ENCODE results near the gene ZMYND15. TPM values are rescaled to one million over a fixed set of nuclear protein-coding genes. Genes with fewer than 3 reads are reported as not detected.
A peak's percentile ranks its signal among the peaks of the same experiment; 100 is the strongest.
"Not testable (repeated sequence)": the region's sequence is repeated elsewhere in the genome, so short reads cannot be mapped to it uniquely, and the experiment has no call there.

ZMYND15 gene
- total RNA-seq, 5 donors from 2014 or later (not counting 1 experiment from before 2014, with no cell fraction given) = 0.29 to 1.4 (median 0.44) TPM

DNA sequence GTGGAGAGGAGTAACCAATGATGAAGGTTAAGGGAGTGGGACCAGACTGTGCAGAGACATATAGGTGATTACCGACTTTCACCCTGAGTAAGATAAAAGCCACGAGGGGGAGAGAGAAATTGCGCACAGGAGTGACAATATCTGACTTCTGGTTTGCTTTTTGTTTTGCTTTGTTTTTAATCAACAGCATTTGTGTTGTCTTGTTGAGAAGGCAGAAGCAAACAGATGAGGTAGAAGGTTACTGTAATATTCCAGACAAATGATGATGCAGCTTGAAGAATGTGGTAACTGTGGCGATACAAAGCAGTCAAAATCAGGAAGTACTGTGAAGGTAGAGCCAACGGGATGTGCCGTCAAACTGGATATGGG lies 43.2 kb upstream of the ZMYND15 start:
- H3K27ac Mint-ChIP-seq = peak overlapping the region; percentile 93 to 94
- peaks cover 12% of the 10 kb centered on the region for H3K36me3 Mint-ChIP-seq
- POLR2A ChIA-PET = no interaction called here
- Histone ChIP-seq H3K4me3 (ENCODE audit: control insufficient read depth in 1 of 2, extremely low read depth in 1 of 2, low read length in 1 of 2) (peak overlapping the region in 1 of 2 donors; percentile 28), H3K36me3 (ENCODE audit: control insufficient read depth in 2 of 2, extremely low read depth in 1 of 2, insufficient read depth in 1 of 2, low read length in 1 of 2) (peaks cover 0 to 15% of the 10 kb centered on the region in 2 donors), H3K27me3 (replicated peaks in 1 of 2; ENCODE audit: control insufficient read depth in 2 of 2, extremely low read depth in 1 of 2, insufficient read depth in 2 of 2, low read length in 1 of 2) (no peaks in the 10 kb centered on the region), H3K27ac (ENCODE audit: low read length) (peak overlapping the region; percentile 90), H3K9me3 (no peaks in the 10 kb centered on the region), H3K4me1 (ENCODE audit: control insufficient read depth in 1 of 2, extremely low read depth in 1 of 2, insufficient read depth in 2 of 2, low read length in 2 of 2) (peaks cover 0 to 20% of the 10 kb centered on the region in 2 experiments)
- 20% methylated on average over 6 of the region's 6 CpGs for WGBS (ENCODE audit: insufficient coverage)
- H3K27me3 Mint-ChIP-seq = no peaks in the 10 kb centered on the region
- DNase-seq = peak in 3 of 35 experiments; percentile 27 to 70 (median 31)
- peaks cover 41 to 44% (median 43%) of the 10 kb centered on the region in 3 donors for H3K4me1 Mint-ChIP-seq
- H3K9me3 Mint-ChIP-seq = no peaks in the 10 kb centered on the region
- CTCF ChIA-PET = no interaction called here
- peak overlapping the region; percentile 33 to 67 (median 62) for H3K4me3 Mint-ChIP-seq
- ATAC-seq (replicated peaks in 1 of 4) = peak; percentile 57 to 88 (median 70)

GRCh38 chr17:4699401-4700056 lies 40.1 kb upstream of the ZMYND15 start:
- POLR2A ChIA-PET; H3K27ac ChIP-seq (ENCODE audit: low read length); H3K27ac Mint-ChIP-seq; H3K9me3 ChIP-seq; H3K27me3 Mint-ChIP-seq; H3K36me3 Mint-ChIP-seq; CTCF ChIA-PET; DNase-seq; H3K27me3 ChIP-seq (replicated peaks in 1 of 2; ENCODE audit: control insufficient read depth in 2 of 2, extremely low read depth in 1 of 2, insufficient read depth in 2 of 2, low read length in 1 of 2); H3K9me3 Mint-ChIP-seq; H3K4me3 Mint-ChIP-seq; H3K4me3 ChIP-seq (ENCODE audit: control insufficient read depth in 1 of 2, extremely low read depth in 1 of 2, low read length in 1 of 2); ATAC-seq (replicated peaks in 1 of 4); H3K36me3 ChIP-seq (ENCODE audit: control insufficient read depth in 2 of 2, extremely low read depth in 1 of 2, insufficient read depth in 1 of 2, low read length in 1 of 2): not testable (repeated sequence)
- H3K4me1 Mint-ChIP-seq = peaks cover 48 to 56% (median 52%) of the 10 kb centered on the region in 3 donors
- H3K4me1 ChIP-seq (ENCODE audit: control insufficient read depth in 1 of 2, extremely low read depth in 1 of 2, insufficient read depth in 2 of 2, low read length in 2 of 2) = peaks cover 10 to 43% of the 10 kb centered on the region in 2 experiments
- 96% methylated on average over 5 of the region's 13 CpGs for WGBS (ENCODE audit: insufficient coverage)

GRCh38 chr17:4701116-4701515 lies 38.5 kb upstream of the ZMYND15 start:
- no peaks in the 10 kb centered on the region for H3K27me3 Mint-ChIP-seq
- no peaks in the 10 kb centered on the region for H3K27me3 ChIP-seq (replicated peaks in 1 of 2; ENCODE audit: control insufficient read depth in 2 of 2, extremely low read depth in 1 of 2, insufficient read depth in 2 of 2, low read length in 1 of 2)
- DNase-seq (no peak), ATAC-seq (replicated peaks in 1 of 4) (no peak)
- H3K36me3 Mint-ChIP-seq = peaks cover 6% of the 10 kb centered on the region
- H3K4me1 Mint-ChIP-seq = peaks cover 54 to 64% (median 56%) of the 10 kb centered on the region in 3 donors
- H3K36me3 ChIP-seq (ENCODE audit: control insufficient read depth in 2 of 2, extremely low read depth in 1 of 2, insufficient read depth in 1 of 2, low read length in 1 of 2) = peaks cover 0 to 3% of the 10 kb centered on the region in 2 donors
- H3K4me3 Mint-ChIP-seq = no peak overlapping the region
- CTCF ChIA-PET = interaction anchor here (0.6 to 1.0 kb wide), 4 partner anchors 12 to 534 kb away, joined by 3 read pairs; partner anchors contain the start of gene MYBBP1A (in 1 of the 2)
- peak overlapping the region; percentile 77 to 81 for H3K27ac Mint-ChIP-seq
- H3K4me1 ChIP-seq (ENCODE audit: control insufficient read depth in 1 of 2, extremely low read depth in 1 of 2, insufficient read depth in 2 of 2, low read length in 2 of 2) = peaks cover 10 to 38% of the 10 kb centered on the region in 2 experiments
- POLR2A ChIA-PET = interaction anchor here (0.7 to 1.0 kb wide), 3 partner anchors 9 to 438 kb away, joined by 3 to 4 read pairs (median 3); no protein-coding TSS in a partner anchor
- H3K27ac ChIP-seq (ENCODE audit: low read length) = no peak overlapping the region
- H3K9me3 ChIP-seq = no peaks in the 10 kb centered on the region
- H3K9me3 Mint-ChIP-seq = no peaks in the 10 kb centered on the region
- WGBS (ENCODE audit: insufficient coverage) = no CpG with 5 or more reads among the region's 1 CpG
- no peak overlapping the region for H3K4me3 ChIP-seq (ENCODE audit: control insufficient read depth in 1 of 2, extremely low read depth in 1 of 2, low read length in 1 of 2)

DNA sequence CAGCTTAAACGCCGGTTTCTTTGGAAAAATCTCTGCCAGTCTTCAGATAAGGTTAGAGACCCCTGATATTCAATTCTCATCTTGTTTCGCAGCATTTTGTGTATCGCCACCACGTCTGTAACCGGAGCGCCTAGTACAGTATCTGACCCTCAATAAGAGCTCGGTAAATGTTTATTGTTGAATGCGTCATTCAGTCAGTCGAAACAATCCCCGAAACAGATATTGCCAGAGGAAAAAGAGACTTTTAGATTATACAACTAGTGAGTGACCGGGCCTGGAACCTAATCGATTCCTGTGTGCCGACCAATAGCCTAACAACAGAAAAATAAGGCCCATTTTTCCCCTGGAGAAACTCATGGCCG lies 36.3 kb upstream of the ZMYND15 start:
- Mint-ChIP-seq H3K4me1 (peaks cover 37 to 52% (median 41%) of the 10 kb centered on the region in 3 donors), H3K27me3 (no peaks in the 10 kb centered on the region), H3K27ac (peak overlapping the region; percentile 90), H3K9me3 (no peaks in the 10 kb centered on the region), H3K36me3 (no peaks in the 10 kb centered on the region), H3K4me3 (peak overlapping the region; percentile 86 to 87 (median 86))
- ATAC-seq (replicated peaks in 1 of 4) = no peak
- Histone ChIP-seq H3K4me3 (ENCODE audit: control insufficient read depth in 1 of 2, extremely low read depth in 1 of 2, low read length in 1 of 2) (peak overlapping the region; percentile 86 to 94), H3K36me3 (ENCODE audit: control insufficient read depth in 2 of 2, extremely low read depth in 1 of 2, insufficient read depth in 1 of 2, low read length in 1 of 2) (no peaks in the 10 kb centered on the region), H3K9me3 (no peaks in the 10 kb centered on the region), H3K27me3 (replicated peaks in 1 of 2; ENCODE audit: control insufficient read depth in 2 of 2, extremely low read depth in 1 of 2, insufficient read depth in 2 of 2, low read length in 1 of 2) (no peaks in the 10 kb centered on the region), H3K27ac (ENCODE audit: low read length) (peak overlapping the region; percentile 85), H3K4me1 (ENCODE audit: control insufficient read depth in 1 of 2, extremely low read depth in 1 of 2, insufficient read depth in 2 of 2, low read length in 2 of 2) (peaks cover 10 to 30% of the 10 kb centered on the region in 2 experiments)
- ChIA-PET CTCF (interaction anchor here in 1 of 2 donors (0.5 kb wide), 1 partner anchor 185 kb away, joined by 5 read pairs; no protein-coding TSS in a partner anchor), POLR2A (interaction anchor here in 1 of 2 donors (0.5 kb wide), 1 partner anchor 782 kb away, joined by 3 read pairs; no protein-coding TSS in a partner anchor)
- WGBS (ENCODE audit: insufficient coverage) = 3% methylated on average over 4 of the region's 15 CpGs
- no peak for DNase-seq

DNA sequence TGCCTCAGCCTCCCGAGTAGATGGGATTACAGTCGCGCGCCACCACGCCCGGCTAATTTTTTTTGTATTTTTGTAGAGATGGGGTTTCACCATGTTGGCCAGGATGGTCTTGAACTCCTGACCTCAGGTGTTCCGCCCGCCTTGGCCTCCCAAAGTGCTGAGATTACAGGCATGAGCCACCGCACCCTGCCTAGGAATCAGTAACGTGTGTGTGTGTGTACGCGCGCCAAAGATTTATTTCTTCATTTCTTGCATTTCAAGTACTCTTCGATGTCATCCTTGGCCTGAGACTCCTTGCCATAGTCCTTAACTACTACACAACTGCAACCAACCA lies 35.1 kb upstream of the ZMYND15 start:
- peak overlapping the region; percentile 85 for H3K27ac ChIP-seq (ENCODE audit: low read length)
- H3K9me3 Mint-ChIP-seq; H3K27me3 Mint-ChIP-seq; POLR2A ChIA-PET; H3K27me3 ChIP-seq (replicated peaks in 1 of 2; ENCODE audit: control insufficient read depth in 2 of 2, extremely low read depth in 1 of 2, insufficient read depth in 2 of 2, low read length in 1 of 2); H3K9me3 ChIP-seq; H3K36me3 Mint-ChIP-seq; DNase-seq; H3K36me3 ChIP-seq (ENCODE audit: control insufficient read depth in 2 of 2, extremely low read depth in 1 of 2, insufficient read depth in 1 of 2, low read length in 1 of 2); CTCF ChIA-PET; ATAC-seq (replicated peaks in 1 of 4): not testable (repeated sequence)
- WGBS (ENCODE audit: insufficient coverage) = 87% methylated on average over 7 of the region's 14 CpGs
- H3K4me3 ChIP-seq (ENCODE audit: control insufficient read depth in 1 of 2, extremely low read depth in 1 of 2, low read length in 1 of 2) = peak overlapping the region; percentile 86 to 94
- peaks cover 10 to 38% of the 10 kb centered on the region in 2 experiments for H3K4me1 ChIP-seq (ENCODE audit: control insufficient read depth in 1 of 2, extremely low read depth in 1 of 2, insufficient read depth in 2 of 2, low read length in 2 of 2)
- Mint-ChIP-seq H3K4me1 (peaks cover 37 to 54% (median 43%) of the 10 kb centered on the region in 3 donors), H3K27ac (peak overlapping the region; percentile 90 to 91), H3K4me3 (peak overlapping the region; percentile 86 to 87 (median 86))

DNA sequence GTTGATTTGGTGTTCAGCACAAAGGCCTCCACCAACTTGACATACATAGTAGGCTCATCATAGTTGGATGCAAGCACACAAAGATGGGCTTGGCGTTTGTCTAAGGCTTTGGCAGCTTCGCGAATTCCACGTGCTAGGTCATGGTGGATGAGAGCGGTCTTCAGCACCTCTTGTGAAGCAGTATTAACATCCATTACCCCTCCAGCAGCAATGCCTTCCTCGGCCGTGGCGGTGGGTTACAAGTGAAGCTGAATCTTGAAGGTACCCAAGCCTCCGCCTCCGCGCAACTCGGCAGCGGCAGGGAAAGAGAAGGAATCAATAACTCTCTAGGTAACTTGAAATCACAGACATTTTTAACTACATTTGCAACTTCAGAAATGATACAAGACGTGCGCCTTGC lies 34.6 kb upstream of the ZMYND15 start:
- H3K9me3 ChIP-seq = no peaks in the 10 kb centered on the region
- no peaks in the 10 kb centered on the region for H3K9me3 Mint-ChIP-seq
- peaks cover 10 to 42% of the 10 kb centered on the region in 2 experiments for H3K4me1 ChIP-seq (ENCODE audit: control insufficient read depth in 1 of 2, extremely low read depth in 1 of 2, insufficient read depth in 2 of 2, low read length in 2 of 2)
- ATAC-seq (replicated peaks in 1 of 4) (no peak), DNase-seq (no peak)
- H3K4me3 Mint-ChIP-seq = peak overlapping the region; percentile 86 to 87 (median 86)
- no peak overlapping the region for H3K4me3 ChIP-seq (ENCODE audit: control insufficient read depth in 1 of 2, extremely low read depth in 1 of 2, low read length in 1 of 2)
- H3K4me1 Mint-ChIP-seq = peaks cover 37 to 58% (median 47%) of the 10 kb centered on the region in 3 donors
- H3K27ac Mint-ChIP-seq = peak overlapping the region; percentile 90 to 91
- WGBS (ENCODE audit: insufficient coverage) = 96% methylated on average over 7 of the region's 15 CpGs
- H3K27me3 Mint-ChIP-seq = no peaks in the 10 kb centered on the region
- H3K36me3 Mint-ChIP-seq = no peaks in the 10 kb centered on the region
- H3K27ac ChIP-seq (ENCODE audit: low read length) = no peak overlapping the region
- no peaks in the 10 kb centered on the region for H3K36me3 ChIP-seq (ENCODE audit: control insufficient read depth in 2 of 2, extremely low read depth in 1 of 2, insufficient read depth in 1 of 2, low read length in 1 of 2)
- no peaks in the 10 kb centered on the region for H3K27me3 ChIP-seq (replicated peaks in 1 of 2; ENCODE audit: control insufficient read depth in 2 of 2, extremely low read depth in 1 of 2, insufficient read depth in 2 of 2, low read length in 1 of 2)
- ChIA-PET CTCF (no interaction called here), POLR2A (no interaction called here)

Measured in T-cell (primary cell).